ENCODE measurements around the gene MTCH2.

DNA sequence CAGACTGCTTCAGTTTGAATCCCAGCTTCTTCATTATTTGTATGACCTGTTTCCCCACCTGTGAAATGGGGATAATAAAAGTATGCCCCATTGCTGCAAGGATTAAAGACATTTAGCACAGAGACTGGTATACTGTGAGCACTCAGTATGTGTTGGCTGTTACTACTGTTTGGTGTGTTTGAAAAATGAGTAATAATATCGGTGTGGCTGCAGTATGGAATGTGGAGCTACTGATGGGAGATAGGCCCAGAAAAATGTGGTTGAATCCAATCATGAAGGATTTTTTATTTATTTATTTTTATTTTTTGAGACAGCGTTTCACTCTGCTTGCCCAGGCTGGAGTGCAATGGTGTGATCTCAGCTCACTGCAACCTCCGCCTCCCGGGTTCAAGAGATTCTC, 39.1 kb downstream of the MTCH2 start:
- no peak for TF ChIP-seq POLR2A (IDR thresholded peaks at IDR 0.05)
- TF ChIP-seq, protein P1, sequence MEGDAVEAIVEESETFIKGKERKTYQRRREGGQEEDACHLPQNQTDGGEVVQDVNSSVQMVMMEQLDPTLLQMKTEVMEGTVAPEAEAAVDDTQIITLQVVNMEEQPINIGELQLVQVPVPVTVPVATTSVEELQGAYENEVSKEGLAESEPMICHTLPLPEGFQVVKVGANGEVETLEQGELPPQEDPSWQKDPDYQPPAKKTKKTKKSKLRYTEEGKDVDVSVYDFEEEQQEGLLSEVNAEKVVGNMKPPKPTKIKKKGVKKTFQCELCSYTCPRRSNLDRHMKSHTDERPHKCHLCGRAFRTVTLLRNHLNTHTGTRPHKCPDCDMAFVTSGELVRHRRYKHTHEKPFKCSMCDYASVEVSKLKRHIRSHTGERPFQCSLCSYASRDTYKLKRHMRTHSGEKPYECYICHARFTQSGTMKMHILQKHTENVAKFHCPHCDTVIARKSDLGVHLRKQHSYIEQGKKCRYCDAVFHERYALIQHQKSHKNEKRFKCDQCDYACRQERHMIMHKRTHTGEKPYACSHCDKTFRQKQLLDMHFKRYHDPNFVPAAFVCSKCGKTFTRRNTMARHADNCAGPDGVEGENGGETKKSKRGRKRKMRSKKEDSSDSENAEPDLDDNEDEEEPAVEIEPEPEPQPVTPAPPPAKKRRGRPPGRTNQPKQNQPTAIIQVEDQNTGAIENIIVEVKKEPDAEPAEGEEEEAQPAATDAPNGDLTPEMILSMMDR (IDR thresholded peaks at IDR 0.05), result no peak
